ENCODE results near the gene THRB.

THRB gene

DNA sequence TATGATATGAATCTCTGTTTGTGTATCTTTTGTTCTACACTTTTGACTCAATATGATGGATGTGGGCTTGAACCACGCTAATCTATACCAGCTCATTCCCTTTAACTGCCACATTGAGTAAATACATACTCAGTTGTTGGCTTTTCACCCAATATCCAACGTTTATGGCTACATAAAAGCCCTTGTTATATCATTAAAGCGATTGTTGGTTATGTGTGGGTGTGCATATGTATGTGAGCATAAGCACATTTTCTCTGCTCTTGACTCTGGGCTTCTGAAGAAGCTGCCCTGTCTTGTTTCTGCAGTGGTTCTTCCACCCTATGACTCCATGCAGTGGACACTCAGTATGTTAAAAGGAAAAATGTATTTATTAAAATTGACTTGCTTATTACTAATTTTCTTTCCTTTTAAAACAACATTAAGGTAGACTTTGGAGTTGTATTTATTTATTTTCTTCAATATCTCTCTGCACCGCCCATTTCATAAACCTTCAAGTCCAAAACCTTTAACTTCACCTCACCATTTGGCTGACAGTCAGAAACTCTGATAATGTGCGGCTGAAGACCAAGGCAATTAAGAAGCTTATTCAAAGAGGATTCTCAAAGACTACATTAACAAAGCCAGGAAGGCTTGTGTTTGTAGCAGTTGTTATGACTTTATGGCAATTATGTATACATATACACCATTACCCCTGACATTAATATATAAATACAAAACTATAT is 156.1 kb downstream of the THRB start:
- Histone ChIP-seq H3K27ac (no peak overlapping the region), H3K9ac (no peak overlapping the region), H3K27me3 (no peaks in the 10 kb centered on the region), H4K20me1 (no peaks in the 10 kb centered on the region), H3K4me1 (no peaks in the 10 kb centered on the region), H3K4me3 (no peak overlapping the region), H3K9me3 (no peaks in the 10 kb centered on the region), H3K36me3 (no peaks in the 10 kb centered on the region), H3K4me2 (no peak overlapping the region)
- no peak for TF ChIP-seq Cebpa-rat (IDR thresholded peaks at IDR 0.05)

GRCh38 chr3:24336101-24336500 is 158.5 kb downstream of the THRB start:
- H3K4me1 ChIP-seq = no peaks in the 10 kb centered on the region
- no peaks in the 10 kb centered on the region for H4K20me1 ChIP-seq
- H3K4me3 ChIP-seq = no peak overlapping the region
- no peak overlapping the region for H3K27ac ChIP-seq
- H3K36me3 ChIP-seq = no peaks in the 10 kb centered on the region
- no peak for TF ChIP-seq Cebpa-rat (IDR thresholded peaks at IDR 0.05)
- H3K4me2 ChIP-seq = no peak overlapping the region
- no peaks in the 10 kb centered on the region for H3K27me3 ChIP-seq
- no peaks in the 10 kb centered on the region for H3K9me3 ChIP-seq
- H3K9ac ChIP-seq = no peak overlapping the region

GRCh38 chr3:24332092-24332491 is 162.6 kb downstream of the THRB start:
- H3K4me2 ChIP-seq = no peak overlapping the region

GRCh38 chr3:24323272-24323671 is 171.4 kb downstream of the THRB start:
- H3K36me3 ChIP-seq = no peaks in the 10 kb centered on the region
- no peak overlapping the region for H3K27ac ChIP-seq
- no peak overlapping the region for H3K4me3 ChIP-seq
- TF ChIP-seq Cebpa-rat (IDR thresholded peaks at IDR 0.05) = no peak
- H3K4me2 ChIP-seq = no peak overlapping the region
- no peaks in the 10 kb centered on the region for H3K4me1 ChIP-seq
- peaks cover 6% of the 10 kb centered on the region; the same call in 1 of the 2 replicates for H3K9me3 ChIP-seq
- H4K20me1 ChIP-seq = no peaks in the 10 kb centered on the region
- H3K27me3 ChIP-seq = no peaks in the 10 kb centered on the region
- no peak overlapping the region for H3K9ac ChIP-seq

More at GRCh38 chr3:24332092-24332491, 162.6 kb downstream of the THRB start:
- Histone ChIP-seq H3K4me3 (no peak overlapping the region), H3K27ac (no peak overlapping the region), H3K9me3 (no peaks in the 10 kb centered on the region), H3K27me3 (no peaks in the 10 kb centered on the region), H3K36me3 (no peaks in the 10 kb centered on the region), H4K20me1 (no peaks in the 10 kb centered on the region), H3K4me1 (no peaks in the 10 kb centered on the region), H3K9ac (no peak overlapping the region)
- no peak for TF ChIP-seq Cebpa-rat (IDR thresholded peaks at IDR 0.05)

DNA sequence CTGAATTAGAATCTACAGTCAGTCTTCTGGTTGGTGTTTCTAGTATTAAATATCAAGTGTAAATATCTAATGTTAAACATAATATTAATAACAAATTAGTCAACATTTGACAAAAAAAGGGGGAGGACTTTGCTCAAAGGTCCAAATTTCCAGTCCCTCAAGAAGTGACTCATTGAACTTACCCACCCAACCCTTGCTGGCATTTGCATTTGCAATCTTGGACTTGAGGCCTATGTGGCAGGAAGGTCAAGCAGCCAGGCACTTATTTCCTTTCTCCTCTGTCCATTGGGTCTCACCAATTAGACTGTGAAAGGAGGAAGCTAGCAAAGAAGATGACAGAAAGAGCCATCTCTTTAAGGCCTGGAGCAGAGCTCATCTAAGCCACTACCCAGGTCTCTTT is 174.0 kb downstream of the THRB start:
- no peak overlapping the region for H3K27ac ChIP-seq
- no peak overlapping the region for H3K4me2 ChIP-seq

DNA sequence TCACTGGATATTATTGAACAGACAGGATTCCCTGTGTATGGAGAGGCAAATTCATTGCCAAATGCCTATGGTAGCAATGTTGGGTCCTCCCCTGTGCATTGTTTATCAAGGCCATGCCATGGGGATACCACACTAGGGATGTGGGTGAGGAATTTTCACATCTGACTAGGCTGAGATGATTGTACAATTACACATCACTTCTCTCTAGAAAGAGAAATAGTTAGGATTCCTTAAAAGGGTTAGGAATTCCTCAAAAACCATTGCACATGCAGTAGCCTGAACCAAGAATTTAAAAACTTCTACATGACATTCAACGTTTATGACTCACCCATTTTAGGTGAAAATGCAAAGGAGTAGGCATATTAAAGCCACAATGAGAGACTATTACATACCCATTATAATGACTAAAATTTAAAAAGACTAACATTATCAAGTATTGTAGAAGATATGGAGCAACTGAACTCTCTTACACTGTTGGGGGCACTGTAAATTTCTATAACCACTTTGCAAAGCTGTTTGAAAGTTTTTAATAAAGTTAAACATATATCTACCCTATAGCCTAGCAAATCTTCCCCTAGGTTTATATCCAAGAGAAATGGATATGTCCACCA is 175.9 kb downstream of the THRB start:
- no peak overlapping the region for H3K9ac ChIP-seq
- no peak overlapping the region for H3K4me2 ChIP-seq
- TF ChIP-seq Cebpa-rat (IDR thresholded peaks at IDR 0.05) = no peak
- no peak overlapping the region for H3K4me3 ChIP-seq
- no peaks in the 10 kb centered on the region for H3K36me3 ChIP-seq
- no peaks in the 10 kb centered on the region for H3K4me1 ChIP-seq
- no peaks in the 10 kb centered on the region for H3K27me3 ChIP-seq
- H3K27ac ChIP-seq = no peak overlapping the region
- H4K20me1 ChIP-seq = no peaks in the 10 kb centered on the region
- peaks cover 9% of the 10 kb centered on the region; the same call in 1 of the 2 replicates for H3K9me3 ChIP-seq

More for the DNA sequence above, 174.0 kb downstream of the THRB start:
- no peak overlapping the region for H3K9ac ChIP-seq
- no peaks in the 10 kb centered on the region for H4K20me1 ChIP-seq
- H3K4me3 ChIP-seq = no peak overlapping the region
- no peaks in the 10 kb centered on the region for H3K36me3 ChIP-seq
- no peaks in the 10 kb centered on the region for H3K4me1 ChIP-seq
- H3K27me3 ChIP-seq = no peaks in the 10 kb centered on the region
- H3K9me3 ChIP-seq = peaks cover 9% of the 10 kb centered on the region; the same call in 1 of the 2 replicates
- TF ChIP-seq Cebpa-rat (IDR thresholded peaks at IDR 0.05) = no peak

DNA sequence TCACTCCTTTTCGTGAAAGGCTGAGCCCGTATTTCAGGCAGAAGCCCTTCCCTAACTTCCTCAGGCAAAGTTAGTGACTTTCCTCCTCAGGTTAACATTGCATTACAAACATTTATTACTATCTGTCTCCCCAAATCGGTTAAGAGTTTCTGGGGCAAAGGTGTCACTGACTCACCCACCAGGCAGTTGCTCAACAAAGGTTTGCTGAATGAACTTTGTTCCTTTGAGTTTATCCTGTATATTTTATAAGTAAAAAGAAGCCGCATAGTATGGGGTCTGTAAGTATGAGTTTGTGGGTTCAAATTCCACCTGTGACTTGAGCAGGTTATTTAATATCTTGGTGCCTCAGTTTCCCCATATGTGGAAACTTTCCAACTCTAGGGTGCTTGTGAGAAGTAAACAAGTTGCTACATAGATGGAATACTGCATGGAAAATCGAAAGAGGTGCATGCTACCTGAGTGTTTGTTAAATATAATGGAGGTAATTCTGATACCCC is 177.7 kb downstream of the THRB start:
- no peak for TF ChIP-seq Cebpa-rat (IDR thresholded peaks at IDR 0.05)
- no peaks in the 10 kb centered on the region for H3K27me3 ChIP-seq
- no peaks in the 10 kb centered on the region for H3K4me1 ChIP-seq
- peaks cover 9% of the 10 kb centered on the region; the same call in 1 of the 2 replicates for H3K9me3 ChIP-seq
- no peak overlapping the region for H3K4me3 ChIP-seq
- H3K4me2 ChIP-seq = no peak overlapping the region
- no peaks in the 10 kb centered on the region for H3K36me3 ChIP-seq
- no peak overlapping the region for H3K9ac ChIP-seq
- no peak overlapping the region for H3K27ac ChIP-seq
- H4K20me1 ChIP-seq = no peaks in the 10 kb centered on the region

DNA sequence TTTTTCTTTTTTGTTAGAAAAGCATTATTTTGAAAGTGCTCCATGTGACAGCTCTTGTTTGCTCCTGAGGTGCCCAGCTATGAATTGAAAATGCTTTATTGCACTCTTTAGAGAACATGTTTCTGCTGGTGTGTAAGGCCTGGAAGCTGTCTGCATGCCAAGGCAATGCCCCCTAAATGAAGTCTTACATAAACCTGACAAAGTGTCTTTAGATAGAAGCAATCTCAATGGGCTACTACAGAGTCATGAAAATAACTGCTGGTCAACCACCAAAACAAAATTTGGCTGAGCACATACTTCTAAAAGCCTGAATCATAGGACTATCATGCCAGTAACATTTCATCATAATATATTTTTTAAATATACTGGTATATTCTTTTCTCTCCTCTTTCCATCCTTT is 178.7 kb downstream of the THRB start:
- TF ChIP-seq Cebpa-rat (IDR thresholded peaks at IDR 0.05) = no peak
- no peaks in the 10 kb centered on the region for H3K4me1 ChIP-seq

DNA sequence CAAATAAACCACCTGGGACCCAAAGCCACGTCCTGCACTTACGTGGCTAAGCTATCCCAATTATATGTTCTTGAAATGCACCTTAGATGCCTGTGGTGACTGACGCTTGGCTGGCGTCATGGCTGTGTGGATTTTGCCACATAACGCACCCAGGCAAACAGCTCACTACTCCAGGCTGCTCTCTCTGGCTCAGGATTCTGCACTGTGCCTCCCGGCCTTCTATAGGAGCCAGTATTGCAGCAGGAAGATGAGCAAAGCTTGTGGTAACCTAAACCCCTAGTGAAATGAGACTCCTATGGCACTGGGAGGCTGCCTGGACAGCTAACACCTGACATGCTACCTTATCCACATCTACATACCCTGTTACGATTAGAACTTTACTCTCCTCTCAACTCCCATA is 179.3 kb downstream of the THRB start:
- Histone ChIP-seq H3K27me3 (no peaks in the 10 kb centered on the region), H3K4me2 (no peak overlapping the region), H4K20me1 (no peaks in the 10 kb centered on the region), H3K9ac (no peak overlapping the region), H3K27ac (no peak overlapping the region), H3K9me3 (peaks cover 9% of the 10 kb centered on the region; the same call in 1 of the 2 replicates), H3K4me1 (no peaks in the 10 kb centered on the region), H3K36me3 (no peaks in the 10 kb centered on the region), H3K4me3 (no peak overlapping the region)
- no peak for TF ChIP-seq Cebpa-rat (IDR thresholded peaks at IDR 0.05)

More for the DNA sequence above, 178.7 kb downstream of the THRB start:
- peaks cover 9% of the 10 kb centered on the region; the same call in 1 of the 2 replicates for H3K9me3 ChIP-seq
- no peak overlapping the region for H3K4me2 ChIP-seq
- H3K9ac ChIP-seq = no peak overlapping the region
- no peaks in the 10 kb centered on the region for H3K27me3 ChIP-seq
- H3K4me3 ChIP-seq = no peak overlapping the region
- no peaks in the 10 kb centered on the region for H4K20me1 ChIP-seq
- H3K36me3 ChIP-seq = no peaks in the 10 kb centered on the region
- no peak overlapping the region for H3K27ac ChIP-seq

- Histone ChIP-seq H3K4me3 (no peak overlapping the region), H3K9ac (no peak overlapping the region), H3K4me1 (no peaks in the 10 kb centered on the region), H3K9me3 (no peaks in the 10 kb centered on the region), H3K4me2 (no peak overlapping the region), H3K36me3 (no peaks in the 10 kb centered on the region), H3K27ac (no peak overlapping the region), H3K27me3 (no peaks in the 10 kb centered on the region), H4K20me1 (no peaks in the 10 kb centered on the region)
- no peak for TF ChIP-seq Cebpa-rat (IDR thresholded peaks at IDR 0.05)
Observed at GRCh38 chr3:24311881-24312280, 182.8 kb downstream of the THRB start.
